ENCODE results near the gene TNPO2.

DNA sequence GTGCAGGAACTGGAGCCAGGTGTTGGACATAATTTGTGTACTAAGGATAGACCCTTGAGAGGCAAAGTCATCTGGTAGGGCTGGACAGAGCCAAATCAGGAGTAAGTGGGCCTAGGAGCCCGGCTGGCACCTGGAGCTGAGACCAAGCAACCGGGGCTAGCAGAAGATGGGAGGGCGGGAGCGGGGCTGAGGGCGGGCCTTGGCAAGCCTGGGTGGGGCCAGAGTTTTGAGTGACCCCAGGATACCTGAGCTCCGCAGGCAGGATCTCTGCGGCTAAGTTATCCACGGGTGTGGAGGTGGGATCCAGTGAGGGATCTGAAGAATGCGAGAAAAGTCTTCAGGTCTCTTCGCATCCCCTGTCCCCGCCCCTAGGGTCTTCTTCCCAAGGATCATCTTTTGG is 43.4 kb upstream of the TNPO2 start:
- TF ChIP-seq, protein P1, sequence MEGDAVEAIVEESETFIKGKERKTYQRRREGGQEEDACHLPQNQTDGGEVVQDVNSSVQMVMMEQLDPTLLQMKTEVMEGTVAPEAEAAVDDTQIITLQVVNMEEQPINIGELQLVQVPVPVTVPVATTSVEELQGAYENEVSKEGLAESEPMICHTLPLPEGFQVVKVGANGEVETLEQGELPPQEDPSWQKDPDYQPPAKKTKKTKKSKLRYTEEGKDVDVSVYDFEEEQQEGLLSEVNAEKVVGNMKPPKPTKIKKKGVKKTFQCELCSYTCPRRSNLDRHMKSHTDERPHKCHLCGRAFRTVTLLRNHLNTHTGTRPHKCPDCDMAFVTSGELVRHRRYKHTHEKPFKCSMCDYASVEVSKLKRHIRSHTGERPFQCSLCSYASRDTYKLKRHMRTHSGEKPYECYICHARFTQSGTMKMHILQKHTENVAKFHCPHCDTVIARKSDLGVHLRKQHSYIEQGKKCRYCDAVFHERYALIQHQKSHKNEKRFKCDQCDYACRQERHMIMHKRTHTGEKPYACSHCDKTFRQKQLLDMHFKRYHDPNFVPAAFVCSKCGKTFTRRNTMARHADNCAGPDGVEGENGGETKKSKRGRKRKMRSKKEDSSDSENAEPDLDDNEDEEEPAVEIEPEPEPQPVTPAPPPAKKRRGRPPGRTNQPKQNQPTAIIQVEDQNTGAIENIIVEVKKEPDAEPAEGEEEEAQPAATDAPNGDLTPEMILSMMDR (conservative IDR thresholded peaks at IDR 0.05; ENCODE audit: low read length) = no peak
- TF ChIP-seq EZH2phosphoT487 (IDR thresholded peaks at IDR 0.05; ENCODE audit: borderline replicate concordance) = no peak
